HG02970 (cell line): ENCODE results near the gene TIAM2.

Experiments used
- ATAC-seq: cut with Tn5 transposase; IDR thresholded peaks from one replicate; pipeline ENCODE4 v1.9.1; 2021; ENCODE audit warnings: mild to moderate bottlenecking, moderate library complexity, moderate number of reproducible peaks; ENCODE audit not compliant: unreplicated experiment, low FRiP score

Gene TIAM2

GRCh38 chr6:155121699-155122098, 126.6 kb downstream of the TIAM2 start:
- ATAC-seq, result no peak

GRCh38 chr6:155122199-155122950, 127.3 kb downstream of the TIAM2 start:
- ATAC-seq, result no peak

- ATAC-seq, result no peak
These were observed 128.4 kb downstream of the TIAM2 start for GRCh38 chr6:155123520-155123919.

GRCh38 chr6:155125906-155126305, 130.8 kb downstream of the TIAM2 start:
- no peak for ATAC-seq

DNA sequence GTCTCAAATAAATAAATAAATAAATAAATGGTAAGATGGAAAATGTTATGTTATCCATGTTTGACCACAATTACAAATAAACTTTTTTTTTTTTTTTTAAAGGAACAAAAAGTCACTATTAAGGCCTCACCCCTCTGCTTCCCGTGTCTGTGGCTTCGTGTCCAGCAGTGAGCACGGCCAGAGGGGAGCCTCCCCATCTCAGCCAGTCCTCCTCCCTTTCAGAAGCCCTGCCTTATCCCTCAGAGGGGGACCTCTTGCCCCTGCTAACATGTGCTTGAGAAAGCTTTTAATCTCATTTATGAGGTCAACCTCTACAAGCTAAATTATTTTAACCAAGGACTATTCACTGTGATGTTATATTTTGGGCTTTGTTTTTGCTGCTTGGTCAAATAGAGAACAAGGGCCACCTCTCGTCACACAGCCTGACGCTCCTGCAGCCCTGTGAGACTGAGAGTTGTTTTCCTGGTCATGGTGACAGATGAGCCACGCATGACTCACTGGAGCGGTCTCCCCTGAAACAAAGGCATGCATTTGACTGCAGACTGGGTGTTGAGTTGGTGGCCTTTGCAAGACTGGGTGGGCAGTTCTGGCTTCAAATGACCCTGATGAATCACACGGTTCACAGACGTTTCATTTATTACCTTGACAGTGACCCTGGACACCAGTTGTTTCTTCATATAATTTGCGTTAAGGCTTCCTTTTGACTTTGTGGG, 131.8 kb downstream of the TIAM2 start:
- no peak for ATAC-seq

- no peak for ATAC-seq
These were observed 133.9 kb downstream of the TIAM2 start for GRCh38 chr6:155128977-155129376.

DNA sequence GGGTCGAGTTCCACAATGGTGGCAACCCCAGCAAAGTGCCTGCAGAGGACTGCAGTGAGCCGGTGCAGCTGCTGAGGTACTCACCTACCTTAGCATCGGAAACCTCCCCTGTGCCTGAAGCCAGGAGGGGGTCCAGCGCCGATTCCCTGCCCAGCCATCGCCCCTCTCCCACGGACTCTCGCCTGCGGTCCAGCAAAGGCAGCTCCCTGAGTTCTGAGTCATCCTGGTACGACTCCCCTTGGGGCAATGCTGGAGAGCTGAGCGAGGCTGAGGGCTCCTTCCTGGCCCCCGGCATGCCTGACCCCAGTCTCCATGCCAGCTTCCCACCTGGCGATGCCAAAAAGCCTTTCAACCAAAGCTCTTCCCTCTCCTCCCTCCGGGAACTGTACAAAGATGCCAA, 134.6 kb downstream of the TIAM2 start:
- ATAC-seq, result no peak

GRCh38 chr6:155130161-155130853, 135.2 kb downstream of the TIAM2 start:
- ATAC-seq, result no peak

DNA sequence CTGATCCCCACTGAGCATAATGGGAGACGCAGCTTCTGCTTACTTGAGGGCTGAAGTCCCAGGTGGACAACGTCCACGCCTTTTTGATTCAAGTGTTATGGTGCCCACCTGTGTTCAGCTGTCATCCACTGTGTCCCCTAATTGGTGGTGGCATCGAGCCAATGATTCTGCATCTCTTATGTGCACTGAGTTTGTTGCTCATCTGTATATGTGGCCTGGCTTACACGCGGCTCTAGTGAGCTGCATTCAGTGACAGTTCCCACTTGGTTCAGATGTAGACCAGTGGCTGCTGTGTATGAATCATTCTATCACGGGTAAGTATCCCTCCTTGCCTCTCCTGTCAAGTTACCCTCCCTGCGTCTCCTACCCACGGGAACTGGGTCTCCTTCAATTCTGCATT, 137.5 kb downstream of the TIAM2 start:
- ATAC-seq, result no peak

GRCh38 chr6:155141002-155141401, 145.9 kb downstream of the TIAM2 start:
- no peak for ATAC-seq

DNA sequence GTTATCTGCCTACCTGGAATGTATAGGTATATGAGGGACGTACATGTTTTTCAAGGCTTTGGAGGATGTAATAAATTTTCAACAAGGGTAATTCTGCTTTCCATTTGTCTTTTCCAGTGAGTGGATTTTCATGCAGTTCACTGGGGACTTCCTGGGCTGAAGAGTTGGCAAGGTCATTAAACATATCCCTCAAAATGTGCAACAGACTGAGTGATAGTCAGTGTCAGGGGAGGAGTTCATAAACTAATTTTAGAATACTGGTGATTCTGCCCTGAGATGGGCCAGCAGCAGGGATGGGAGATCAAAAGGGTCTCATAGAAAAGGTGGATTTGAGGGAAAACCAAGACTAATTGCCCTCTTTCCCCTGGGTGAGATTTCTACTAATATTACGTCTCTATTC, 146.4 kb downstream of the TIAM2 start:
- no peak for ATAC-seq

DNA sequence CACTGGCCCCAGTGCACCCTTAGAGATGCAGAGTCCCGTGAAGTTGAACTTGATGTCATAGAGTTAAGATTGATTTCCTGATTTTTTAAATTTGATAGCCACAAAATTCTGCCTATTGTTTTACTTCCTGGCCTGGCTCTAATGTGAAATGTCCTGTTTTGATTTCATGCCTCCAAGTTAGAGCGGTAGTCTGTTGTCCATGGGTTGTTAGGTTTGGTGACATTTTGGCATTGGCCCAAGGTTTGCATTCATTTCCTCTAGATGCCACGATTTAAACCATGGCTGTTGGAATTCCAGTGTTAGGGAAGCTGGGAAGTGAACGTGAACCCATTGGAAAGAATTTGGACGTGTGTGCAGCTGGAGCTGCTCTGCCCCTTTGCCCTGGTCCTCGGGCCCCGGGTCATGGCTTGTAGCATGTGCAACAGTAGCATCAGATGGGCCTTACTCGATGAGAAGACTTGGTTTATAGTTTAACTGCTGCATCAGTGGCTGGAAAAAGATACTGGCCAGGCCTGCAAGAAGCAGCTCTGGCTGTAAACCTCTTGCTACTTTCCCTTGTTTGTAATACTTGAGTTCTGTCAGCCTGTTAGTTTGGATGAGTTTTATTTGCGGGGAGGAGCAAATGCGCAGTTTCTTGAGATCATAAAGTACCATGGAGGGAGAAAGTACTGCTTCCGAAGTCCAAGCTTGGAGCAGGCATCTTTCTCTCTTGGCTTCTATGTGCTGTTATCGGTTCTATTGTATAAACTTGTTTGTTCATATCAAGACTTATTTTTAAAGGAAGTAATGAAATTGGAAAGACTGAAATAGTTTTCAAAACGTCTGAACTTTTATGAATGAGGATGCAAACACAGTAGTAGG, 147.3 kb downstream of the TIAM2 start:
- no peak for ATAC-seq

DNA sequence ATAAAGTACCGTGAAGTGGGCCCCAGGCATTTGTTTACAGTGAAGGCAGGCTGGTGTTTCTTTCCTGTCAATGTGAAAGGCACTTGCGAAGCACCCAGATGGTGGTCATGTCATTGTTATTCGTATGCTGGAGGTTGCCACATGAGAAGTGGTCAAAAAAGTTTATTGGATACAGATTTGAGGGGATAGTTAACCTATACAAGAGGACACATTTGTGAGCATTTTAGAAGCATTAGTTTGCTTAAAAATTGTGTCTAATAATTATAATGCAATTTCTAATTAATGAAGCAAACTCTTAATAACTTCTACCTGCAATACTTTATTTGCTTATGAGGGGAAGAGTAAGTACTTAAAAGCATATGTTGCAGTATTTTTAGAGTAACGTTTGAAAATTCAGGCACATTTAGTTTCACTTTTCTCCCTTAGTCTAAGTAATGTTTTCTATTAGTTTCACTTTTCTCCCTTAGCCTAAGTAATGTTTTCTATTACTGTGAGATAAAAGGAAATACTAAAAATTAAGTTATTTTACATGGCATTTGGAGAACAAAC, 148.0 kb downstream of the TIAM2 start:
- ATAC-seq, result no peak

- no peak for ATAC-seq
These were observed 148.5 kb downstream of the TIAM2 start for GRCh38 chr6:155143578-155144106.

- no peak for ATAC-seq
These were observed 151.1 kb downstream of the TIAM2 start for GRCh38 chr6:155146205-155146604.

GRCh38 chr6:155147958-155148663, 153.0 kb downstream of the TIAM2 start:
- ATAC-seq, result no peak

DNA sequence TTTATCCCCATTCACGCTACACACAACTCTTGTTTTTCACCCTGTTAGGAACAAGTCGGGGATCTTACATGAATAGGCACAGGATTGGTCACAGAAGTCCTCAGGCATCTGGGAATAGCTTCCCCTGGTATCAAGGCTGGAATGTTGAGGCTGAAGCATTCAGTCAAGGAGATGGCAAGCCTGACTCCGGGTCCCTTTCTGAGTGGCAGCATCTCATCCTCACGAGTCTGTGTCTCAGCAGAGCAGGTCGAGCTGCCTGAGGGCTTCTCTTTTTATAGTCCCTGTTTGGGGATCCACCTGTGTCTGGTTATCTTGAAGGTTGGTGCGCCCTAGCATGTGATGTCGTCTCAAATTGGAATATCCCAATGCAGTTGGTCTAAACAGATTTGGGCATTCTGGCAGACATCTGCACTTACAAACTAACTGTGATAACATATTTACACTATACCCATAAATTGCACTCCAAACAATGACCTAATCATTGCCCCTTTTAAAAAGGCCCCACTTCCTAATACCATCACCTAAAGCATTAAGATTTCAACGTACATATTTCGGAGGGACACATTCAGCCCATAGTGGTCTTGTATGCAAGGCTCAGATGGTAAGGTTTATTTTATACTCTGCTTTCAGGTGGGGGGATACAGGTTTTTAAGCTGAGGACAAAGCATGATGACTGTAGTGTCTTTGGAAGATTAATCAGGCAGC, 156.0 kb downstream of the TIAM2 start:
- no peak for ATAC-seq

GRCh38 chr6:155152211-155153076, 157.3 kb downstream of the TIAM2 start:
- no peak for ATAC-seq
